ENCODE measurements around the gene PATL2.

DNA sequence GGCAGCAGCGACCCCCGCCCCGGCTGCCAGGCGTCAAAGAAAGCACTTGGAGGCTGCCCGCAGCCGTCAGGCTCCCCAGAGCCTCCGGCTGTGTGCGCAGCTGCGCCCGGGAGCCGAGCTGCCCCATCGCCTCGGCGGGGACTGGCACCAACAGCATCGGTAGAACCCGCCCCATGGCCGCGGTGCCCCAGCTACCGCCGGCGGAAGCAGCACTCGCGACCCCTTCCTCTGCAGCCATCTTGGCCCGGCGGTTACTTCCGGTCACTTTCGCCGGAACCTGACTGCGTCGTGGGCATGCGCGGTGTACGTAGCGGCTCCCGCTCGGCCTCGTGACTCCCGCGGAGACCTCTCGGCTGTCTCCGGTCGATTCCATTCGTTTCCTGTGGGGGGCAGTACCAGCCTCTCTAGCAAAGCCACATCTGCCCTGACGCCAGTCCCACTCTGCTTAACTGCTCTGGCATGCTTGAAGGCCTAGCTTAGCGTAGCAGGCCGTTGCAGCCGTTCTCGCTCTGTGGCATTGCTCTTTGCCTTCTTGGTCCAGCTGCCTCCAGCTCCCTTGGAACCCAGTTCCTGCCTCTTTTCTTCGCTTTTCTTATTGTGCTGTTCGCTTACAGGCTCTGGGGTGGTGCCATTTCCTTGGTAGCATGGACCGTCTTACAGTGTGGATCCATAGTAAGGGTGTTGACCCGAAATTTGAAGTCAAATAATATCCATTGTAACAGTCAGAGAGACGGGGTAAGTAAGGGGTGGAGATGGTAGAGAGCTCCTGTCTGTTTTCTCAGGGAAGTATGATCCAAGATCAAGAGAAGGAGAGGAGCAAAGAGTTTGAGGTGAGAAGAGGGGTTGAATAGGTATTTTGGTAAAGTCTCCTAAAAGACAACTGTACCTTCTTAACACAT lies 47.5 kb downstream of the PATL2 start, which contains the start of gene SPG11:
- TF ChIP-seq, protein P1, sequence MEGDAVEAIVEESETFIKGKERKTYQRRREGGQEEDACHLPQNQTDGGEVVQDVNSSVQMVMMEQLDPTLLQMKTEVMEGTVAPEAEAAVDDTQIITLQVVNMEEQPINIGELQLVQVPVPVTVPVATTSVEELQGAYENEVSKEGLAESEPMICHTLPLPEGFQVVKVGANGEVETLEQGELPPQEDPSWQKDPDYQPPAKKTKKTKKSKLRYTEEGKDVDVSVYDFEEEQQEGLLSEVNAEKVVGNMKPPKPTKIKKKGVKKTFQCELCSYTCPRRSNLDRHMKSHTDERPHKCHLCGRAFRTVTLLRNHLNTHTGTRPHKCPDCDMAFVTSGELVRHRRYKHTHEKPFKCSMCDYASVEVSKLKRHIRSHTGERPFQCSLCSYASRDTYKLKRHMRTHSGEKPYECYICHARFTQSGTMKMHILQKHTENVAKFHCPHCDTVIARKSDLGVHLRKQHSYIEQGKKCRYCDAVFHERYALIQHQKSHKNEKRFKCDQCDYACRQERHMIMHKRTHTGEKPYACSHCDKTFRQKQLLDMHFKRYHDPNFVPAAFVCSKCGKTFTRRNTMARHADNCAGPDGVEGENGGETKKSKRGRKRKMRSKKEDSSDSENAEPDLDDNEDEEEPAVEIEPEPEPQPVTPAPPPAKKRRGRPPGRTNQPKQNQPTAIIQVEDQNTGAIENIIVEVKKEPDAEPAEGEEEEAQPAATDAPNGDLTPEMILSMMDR (IDR thresholded peaks at IDR 0.05; ENCODE audit: low read length): peak; percentile 87
- no peak for TF ChIP-seq EZH2 (IDR thresholded peaks at IDR 0.05; ENCODE audit: borderline replicate concordance, low read length)
